ENCODE results near the gene BCAS3.
A peak's percentile ranks its signal among the peaks of the same experiment; 100 is the strongest.

The BCAS3 gene

GRCh38 chr17:61404663-61404912 is 726.9 kb downstream of the BCAS3 start:
- TF ChIP-seq GATA2 (IDR thresholded peaks at IDR 0.05; ENCODE audit: low read depth, low read length) (no peak), GATA3 (IDR thresholded peaks at IDR 0.05; ENCODE audit: low read depth, low read length) (no peak)

GRCh38 chr17:61404913-61405685 is 727.4 kb downstream of the BCAS3 start:
- TF ChIP-seq GATA2 (IDR thresholded peaks at IDR 0.05; ENCODE audit: low read depth, low read length) (no peak), GATA3 (IDR thresholded peaks at IDR 0.05; ENCODE audit: low read depth, low read length) (no peak)

GRCh38 chr17:61405686-61406536 is 728.3 kb downstream of the BCAS3 start:
- no peak for TF ChIP-seq GATA3 (IDR thresholded peaks at IDR 0.05; ENCODE audit: low read depth, low read length)
- TF ChIP-seq GATA2 (IDR thresholded peaks at IDR 0.05; ENCODE audit: low read depth, low read length), result no peak

GRCh38 chr17:61406537-61406845 is 728.8 kb downstream of the BCAS3 start:
- peak; percentile 55 for TF ChIP-seq GATA2 (IDR thresholded peaks at IDR 0.05; ENCODE audit: low read depth, low read length)
- TF ChIP-seq GATA3 (IDR thresholded peaks at IDR 0.05; ENCODE audit: low read depth, low read length), result no peak

- TF ChIP-seq GATA3 (IDR thresholded peaks at IDR 0.05; ENCODE audit: low read depth, low read length) (no peak), GATA2 (IDR thresholded peaks at IDR 0.05; ENCODE audit: low read depth, low read length) (no peak)
These were observed 729.6 kb downstream of the BCAS3 start for GRCh38 chr17:61406971-61407911.

GRCh38 chr17:61408151-61409041 is 730.7 kb downstream of the BCAS3 start:
- no peak for TF ChIP-seq GATA2 (IDR thresholded peaks at IDR 0.05; ENCODE audit: low read depth, low read length)
- no peak for TF ChIP-seq GATA3 (IDR thresholded peaks at IDR 0.05; ENCODE audit: low read depth, low read length)

GRCh38 chr17:61409301-61410112 is 731.9 kb downstream of the BCAS3 start:
- TF ChIP-seq GATA3 (IDR thresholded peaks at IDR 0.05; ENCODE audit: low read depth, low read length), result no peak
- TF ChIP-seq GATA2 (IDR thresholded peaks at IDR 0.05; ENCODE audit: low read depth, low read length), result no peak

GRCh38 chr17:61410141-61411010 is 732.7 kb downstream of the BCAS3 start:
- TF ChIP-seq GATA2 (IDR thresholded peaks at IDR 0.05; ENCODE audit: low read depth, low read length), result no peak
- TF ChIP-seq GATA3 (IDR thresholded peaks at IDR 0.05; ENCODE audit: low read depth, low read length), result no peak

- TF ChIP-seq GATA3 (IDR thresholded peaks at IDR 0.05; ENCODE audit: low read depth, low read length) (no peak), GATA2 (IDR thresholded peaks at IDR 0.05; ENCODE audit: low read depth, low read length) (no peak)
These were observed 733.3 kb downstream of the BCAS3 start for GRCh38 chr17:61411011-61411260.

- TF ChIP-seq GATA3 (IDR thresholded peaks at IDR 0.05; ENCODE audit: low read depth, low read length), result no peak
- TF ChIP-seq GATA2 (IDR thresholded peaks at IDR 0.05; ENCODE audit: low read depth, low read length), result no peak
These were observed 733.9 kb downstream of the BCAS3 start for GRCh38 chr17:61411261-61412142.

Data from SH-SY5Y (cell line).